HG03060 (cell line): ENCODE data around the gene NDOR1.
"Not testable (repeated sequence)": the region's sequence is repeated elsewhere in the genome, so short reads cannot be mapped to it uniquely, and the experiment has no call there.

Source experiments
- ATAC-seq: cut with Tn5 transposase; IDR thresholded peaks from one replicate; pipeline ENCODE4 v1.9.1; 2021; ENCODE audit warnings: low read depth, moderate number of reproducible peaks; ENCODE audit not compliant: unreplicated experiment

NDOR1 gene

DNA sequence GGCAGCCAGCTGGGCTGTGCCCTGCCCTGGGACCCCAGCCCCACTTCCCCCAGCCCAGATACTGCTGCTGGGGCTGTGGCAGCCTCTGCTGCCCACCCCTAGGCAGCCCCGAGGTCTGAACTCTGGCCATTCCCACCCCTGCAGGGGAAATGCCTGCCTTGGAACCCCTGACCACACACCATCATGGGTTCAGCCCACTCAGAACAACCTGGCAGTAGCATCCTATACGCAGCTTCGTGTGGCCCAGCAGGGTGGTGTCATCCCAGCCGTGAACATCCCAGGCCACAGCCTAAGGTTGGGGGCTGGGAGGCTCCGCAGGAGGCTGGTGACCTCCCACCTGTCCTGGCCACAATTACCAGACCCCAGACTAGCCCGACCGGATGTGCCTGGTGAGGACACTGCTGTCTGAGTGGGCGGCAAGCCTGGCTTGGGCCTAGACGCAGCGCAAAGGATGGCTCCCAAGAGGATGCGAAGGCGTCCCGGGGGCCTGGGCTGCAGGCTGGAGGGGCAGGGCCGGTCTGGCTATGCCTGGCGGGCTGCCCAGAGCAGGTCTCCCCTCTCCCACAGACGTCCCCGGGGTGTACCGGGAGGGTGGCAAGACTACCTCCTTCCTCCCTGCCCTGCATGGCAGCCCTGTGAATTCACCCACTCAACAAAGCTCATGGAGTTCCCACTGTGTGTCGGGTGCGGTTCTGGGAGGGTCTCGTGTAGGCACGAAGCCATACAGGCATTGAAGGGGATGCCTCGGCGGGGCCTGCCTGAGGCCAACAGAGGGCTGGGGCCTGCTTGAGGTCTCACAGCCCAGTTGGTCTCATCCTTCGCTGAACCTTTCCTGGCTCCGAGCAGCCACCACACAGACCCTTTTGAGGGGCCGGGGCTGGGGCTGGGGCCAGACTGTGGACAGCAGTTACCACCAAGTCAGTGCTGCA lies 23.7 kb downstream of the NDOR1 start:
- ATAC-seq: no peak

DNA sequence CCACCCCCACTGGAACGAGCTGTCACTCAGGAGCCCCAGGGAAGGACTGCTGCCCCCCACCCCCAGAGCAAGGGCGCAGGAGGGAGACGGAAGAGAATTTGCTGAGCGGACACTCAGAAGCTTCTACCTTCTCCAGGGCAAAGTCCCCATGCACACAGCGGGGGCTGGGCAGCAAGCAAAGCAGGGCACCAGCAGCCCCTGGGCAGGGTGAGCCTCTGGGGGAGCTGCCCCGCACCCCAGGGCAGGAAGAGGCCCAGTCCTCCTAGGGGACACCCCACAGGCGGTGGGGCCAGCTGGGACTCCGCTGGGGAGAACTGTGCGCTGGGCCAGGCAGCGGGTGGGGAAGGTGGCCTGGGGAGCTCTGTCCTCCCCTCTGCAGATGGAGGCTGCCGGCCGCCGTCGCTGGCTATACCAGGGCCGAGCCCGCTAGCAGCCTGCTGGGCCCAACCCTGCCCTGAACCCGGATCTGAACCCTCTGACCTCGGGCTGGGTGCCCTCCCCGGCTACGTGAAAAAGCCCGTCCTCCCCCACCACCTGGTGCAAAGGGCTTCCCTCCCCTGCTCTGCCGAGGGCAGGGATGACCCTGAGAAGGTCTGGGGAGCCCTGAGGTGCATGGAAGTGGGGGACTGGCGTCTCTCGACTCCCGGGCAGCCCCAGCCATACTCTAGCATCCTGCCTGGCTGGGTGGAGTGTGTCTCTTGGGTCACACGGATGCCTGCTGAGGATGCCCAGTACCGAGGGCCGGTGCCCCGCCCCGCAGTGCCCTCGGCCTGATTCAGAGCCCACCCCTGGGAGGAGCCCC lies 24.6 kb downstream of the NDOR1 start:
- ATAC-seq: no peak

DNA sequence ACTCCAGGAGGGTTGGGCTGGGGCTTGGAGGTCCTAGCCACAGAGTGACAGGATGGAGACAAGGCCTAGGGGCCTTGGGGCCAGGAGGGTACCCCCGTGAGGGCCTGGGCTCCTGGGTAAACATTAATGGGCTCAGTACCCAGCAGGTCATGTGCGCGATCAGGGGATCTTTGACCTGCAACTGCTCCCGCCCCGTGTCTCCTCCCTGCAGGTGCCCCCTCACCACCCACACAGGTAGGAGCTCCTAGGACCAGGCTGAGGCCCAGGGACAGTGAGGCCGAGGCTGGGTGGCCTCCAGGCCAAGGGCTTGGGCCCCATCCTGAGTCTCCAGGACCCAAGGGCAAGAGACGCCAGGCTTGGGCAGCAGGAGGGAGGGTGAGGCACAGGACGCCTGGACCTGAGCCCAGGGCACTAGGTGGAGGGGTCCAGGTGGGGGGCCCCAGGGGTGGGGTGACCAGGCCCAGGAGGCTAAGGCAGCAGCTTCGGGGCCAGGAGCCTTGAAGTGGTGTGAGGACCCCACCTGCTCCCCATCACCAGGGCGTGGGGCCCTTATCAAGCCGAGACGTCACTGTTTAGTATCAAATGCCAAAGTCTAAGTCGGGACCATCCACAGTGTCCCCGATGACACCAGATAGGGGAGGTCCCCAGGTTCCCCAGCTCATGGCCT lies 25.3 kb downstream of the NDOR1 start, which contains the start of gene SLC34A3:
Gene SLC34A3 (plus strand): TSS at position 197 of the 667 bp plus-strand sequence. CDS start 802 bp downstream, outside the sequence.
- ATAC-seq: no peak

DNA sequence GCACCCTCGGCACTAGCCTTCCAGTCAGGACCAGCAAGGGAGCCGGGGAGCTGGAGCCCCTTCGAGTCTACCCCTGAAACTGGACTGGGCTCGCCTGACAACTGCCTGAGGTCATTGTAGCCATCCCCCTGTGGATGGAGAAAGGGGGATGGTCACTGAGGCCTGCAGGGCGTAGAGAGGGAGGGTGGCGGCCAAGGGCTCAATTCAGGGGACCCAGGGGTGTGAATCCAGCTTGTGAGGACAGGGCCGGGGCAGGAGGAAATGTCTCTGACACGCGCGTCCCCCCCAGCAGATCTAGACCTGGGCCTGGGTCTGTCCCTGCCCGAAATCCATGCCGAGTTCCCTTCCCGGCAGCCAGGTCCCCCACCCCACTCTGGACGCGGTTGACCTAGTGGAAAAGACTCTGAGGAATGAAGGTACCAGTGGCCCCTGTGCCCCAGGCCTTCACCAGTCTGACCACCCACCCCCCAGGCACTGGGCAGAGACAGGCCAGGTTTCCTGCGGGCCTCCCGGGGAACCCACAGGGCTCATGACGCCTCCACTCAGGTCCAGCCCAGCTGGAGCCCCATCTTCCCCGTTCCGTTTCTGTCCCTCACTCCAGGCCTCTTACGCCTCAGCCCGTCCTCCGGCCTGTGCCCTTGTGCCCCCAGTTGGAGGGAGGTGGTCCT lies 26.0 kb downstream of the NDOR1 start:
- ATAC-seq: no peak

DNA sequence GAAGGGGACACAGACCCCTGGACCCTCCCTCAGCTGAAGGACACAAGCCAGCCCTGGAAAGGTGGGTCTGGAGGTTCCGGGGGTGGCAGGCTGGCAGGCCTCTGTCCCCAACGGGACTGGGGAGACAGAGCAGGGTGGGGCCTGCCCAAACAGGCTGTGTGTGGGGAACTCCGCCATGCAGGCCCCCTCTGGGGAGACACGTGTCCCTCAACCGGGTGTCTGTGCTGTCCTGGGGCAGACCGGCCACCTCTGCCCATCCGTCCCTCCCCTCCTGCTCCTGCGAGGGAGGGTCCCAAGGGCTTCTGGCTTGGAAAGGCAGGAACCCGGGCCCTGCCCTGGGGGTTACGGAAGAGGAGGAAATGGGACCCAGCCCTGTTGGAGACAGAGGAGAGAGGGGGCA lies 26.6 kb downstream of the NDOR1 start:
- ATAC-seq: no peak

DNA sequence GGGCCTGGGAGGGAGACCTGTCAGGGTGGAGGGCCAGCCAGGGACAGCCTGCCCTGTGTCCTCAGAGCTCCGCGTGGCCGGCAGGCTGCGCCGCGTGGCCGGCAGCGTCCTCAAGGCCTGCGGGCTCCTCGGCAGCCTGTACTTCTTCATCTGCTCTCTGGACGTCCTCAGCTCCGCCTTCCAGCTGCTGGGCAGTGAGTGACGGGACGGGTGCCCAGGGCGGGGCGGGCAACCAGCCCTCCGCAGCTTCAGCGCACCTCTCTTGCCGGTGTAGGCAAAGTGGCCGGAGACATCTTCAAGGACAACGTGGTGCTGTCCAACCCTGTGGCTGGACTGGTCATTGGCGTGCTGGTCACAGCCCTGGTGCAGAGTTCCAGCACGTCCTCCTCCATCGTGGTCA lies 27.0 kb downstream of the NDOR1 start:
- ATAC-seq: no peak

DNA sequence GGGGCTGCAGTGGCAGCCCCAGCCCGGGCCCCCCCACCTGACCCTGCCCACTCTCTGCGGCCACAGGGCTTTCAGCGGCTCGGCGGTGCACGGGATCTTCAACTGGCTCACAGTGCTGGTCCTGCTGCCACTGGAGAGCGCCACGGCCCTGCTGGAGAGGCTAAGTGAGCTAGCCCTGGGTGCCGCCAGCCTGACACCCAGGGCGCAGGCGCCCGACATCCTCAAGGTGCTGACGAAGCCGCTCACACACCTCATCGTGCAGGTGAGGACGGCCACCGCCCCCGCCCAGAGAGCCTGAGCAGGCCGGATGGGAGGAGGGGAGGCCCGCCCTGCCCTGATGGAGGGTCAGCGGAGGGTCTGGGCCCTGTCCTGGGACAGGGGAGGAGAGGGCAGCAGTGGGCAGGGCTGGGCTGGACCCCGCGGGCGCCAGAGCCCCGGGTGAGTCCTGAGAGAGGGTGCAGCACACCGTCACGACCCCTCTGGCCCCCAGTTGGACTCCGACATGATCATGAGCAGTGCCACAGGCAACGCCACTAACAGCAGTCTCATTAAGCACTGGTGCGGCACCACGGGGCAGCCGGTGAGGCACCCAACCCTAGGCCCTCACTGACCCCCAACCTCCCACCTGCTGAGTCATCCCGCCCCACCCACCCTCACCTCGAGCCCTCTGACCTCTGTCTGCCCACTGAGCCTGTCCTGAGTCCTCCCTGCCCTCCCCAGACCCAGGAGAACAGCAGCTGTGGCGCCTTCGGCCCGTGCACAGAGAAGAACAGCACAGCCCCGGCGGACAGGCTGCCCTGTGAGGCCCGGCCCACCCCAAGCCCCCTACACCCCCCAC lies 27.9 kb downstream of the NDOR1 start:
- ATAC-seq: no peak

DNA sequence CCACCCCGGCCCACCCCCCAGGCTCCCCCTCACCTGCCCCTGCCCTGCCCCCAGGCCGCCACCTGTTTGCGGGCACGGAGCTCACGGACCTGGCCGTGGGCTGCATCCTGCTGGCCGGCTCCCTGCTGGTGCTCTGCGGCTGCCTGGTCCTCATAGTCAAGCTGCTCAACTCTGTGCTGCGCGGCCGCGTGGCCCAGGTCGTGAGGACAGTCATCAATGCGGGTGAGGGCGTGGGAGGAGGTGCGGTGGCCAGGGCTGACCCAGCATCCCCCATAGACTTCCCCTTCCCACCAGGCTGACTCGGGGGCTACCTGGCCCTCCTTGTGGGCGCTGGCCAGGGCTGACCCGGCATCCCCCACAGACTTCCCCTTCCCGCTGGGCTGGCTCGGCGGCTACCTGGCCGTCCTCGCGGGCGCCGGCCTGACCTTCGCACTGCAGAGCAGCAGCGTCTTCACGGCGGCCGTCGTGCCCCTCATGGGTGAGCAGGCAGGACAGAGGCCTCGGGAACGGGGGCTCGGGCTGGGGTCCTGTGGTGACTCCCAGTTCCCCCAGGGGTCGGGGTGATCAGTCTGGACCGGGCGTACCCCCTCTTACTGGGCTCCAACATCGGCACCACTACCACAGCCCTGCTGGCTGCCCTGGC lies 28.7 kb downstream of the NDOR1 start:
- ATAC-seq: no peak

DNA sequence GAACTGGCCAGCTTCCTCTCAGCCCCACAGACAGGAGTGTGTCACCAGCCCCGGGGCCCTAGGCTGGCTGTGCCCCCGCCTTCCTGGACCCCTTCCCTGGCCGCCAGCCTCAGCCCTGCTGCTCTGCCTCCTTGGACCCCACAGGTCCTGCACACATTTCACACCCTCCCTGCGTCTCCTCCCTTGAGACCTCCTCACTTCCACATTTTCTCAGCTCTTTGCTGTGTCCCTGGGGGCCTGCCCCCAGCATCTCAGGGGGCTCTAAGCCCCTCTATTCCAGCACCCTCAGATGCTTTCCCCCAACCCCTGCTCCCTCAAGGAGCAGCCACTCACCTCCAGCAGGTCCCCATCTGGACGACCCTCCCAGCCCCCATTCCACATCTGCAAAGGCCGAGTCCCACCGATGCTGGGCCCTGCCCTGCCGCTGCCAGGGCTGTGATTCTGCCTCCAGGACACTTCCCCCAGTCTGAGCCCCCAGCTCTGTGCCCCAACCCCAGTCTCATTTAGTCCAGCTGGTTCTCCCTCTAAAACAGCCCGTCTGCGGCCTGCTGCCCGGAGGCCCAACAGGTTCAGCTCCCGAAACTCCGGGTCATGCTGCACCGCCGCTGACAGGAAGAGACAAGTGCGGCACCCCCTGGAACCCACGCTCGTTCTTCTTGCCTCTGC lies 29.4 kb downstream of the NDOR1 start:
- no peak for ATAC-seq

DNA sequence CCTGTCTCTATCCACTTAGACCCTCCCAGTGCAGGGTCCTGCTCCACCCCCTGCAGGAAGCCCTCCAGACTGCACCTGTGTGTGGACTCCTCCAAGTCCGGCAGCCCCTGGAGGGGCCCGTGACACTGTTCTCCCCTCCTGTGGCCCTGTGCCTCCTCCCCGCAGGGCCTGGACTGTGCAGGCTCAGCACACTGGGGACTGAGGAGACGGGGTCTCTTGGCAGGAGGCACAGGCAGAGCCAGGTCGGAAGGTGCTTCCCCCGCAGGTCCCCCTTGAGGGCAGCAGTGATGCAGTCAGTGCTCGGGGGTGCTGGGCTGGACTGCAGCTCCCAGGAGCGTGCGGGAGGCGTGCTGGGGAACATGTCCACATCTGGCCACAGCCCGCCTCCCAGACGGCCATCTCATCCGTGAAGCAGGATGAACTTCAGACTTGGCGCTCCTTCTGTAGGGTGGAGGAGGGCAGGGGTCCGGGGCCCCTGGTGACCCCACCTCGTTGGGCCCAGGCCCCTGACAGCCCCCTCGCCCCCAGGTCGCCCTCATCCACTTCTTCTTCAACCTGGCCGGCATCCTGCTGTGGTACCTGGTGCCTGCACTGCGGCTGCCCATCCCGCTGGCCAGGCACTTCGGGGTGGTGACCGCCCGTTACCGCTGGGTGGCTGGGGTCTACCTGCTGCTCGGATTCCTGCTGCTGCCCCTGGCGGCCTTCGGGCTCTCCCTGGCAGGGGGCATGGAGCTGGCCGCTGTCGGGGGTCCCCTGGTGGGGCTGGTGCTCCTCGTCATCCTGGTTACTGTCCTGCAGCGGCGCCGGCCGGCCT lies 30.1 kb downstream of the NDOR1 start:
- ATAC-seq: no peak

DNA sequence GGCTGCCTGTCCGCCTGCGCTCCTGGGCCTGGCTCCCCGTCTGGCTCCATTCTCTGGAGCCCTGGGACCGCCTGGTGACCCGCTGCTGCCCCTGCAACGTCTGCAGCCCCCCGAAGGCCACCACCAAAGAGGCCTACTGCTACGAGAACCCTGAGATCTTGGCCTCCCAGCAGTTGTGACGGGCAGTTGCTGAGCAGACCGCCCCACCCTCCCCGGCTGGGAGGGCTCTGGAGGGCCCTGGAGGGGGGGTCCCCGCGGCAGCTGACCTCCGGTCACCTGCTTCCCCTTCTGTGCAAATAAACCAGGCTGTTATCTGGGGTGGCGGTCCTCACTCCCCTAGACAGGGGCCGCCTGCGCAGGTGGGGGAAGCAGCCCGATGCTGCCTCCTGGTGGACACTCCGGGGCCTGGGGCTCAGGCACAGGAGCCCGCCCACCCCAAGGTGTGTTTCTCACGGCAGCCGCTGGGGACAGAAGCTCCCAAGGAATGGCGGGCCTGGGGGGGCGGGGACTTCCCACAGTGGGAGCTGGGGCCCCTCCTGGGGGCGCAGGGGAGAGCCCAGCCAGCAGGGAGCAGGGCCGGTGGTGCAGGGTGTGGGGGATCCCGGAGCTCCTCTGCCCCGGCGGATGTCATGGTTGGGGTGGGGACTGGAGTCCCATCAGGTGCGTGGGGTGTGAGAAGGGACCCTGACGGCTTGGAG lies 30.9 kb downstream of the NDOR1 start:
- ATAC-seq: no peak

DNA sequence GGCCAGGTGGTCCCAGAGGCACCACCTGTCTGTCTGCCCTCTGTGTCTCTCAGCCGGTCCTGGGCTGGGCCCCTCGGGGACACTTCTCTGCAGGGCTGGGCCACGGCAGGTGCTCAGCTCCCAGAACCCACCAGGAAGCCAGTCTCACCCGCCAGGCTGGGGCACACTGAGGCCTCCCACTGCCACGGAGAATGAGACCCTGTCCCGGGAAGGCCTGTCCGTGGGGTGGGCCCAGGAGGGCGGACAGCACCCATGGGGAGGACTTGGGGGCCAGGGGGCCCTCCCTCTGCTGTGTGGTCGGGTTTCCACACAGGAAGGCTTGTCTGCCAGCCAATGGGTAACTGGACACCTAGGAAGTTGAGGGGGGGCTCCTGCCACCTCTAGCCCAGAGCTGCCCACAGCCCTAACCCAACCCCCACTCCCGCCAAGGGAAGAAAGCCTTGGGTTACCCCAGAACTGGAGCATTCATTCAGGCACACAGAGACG lies 31.5 kb downstream of the NDOR1 start:
- no peak for ATAC-seq

DNA sequence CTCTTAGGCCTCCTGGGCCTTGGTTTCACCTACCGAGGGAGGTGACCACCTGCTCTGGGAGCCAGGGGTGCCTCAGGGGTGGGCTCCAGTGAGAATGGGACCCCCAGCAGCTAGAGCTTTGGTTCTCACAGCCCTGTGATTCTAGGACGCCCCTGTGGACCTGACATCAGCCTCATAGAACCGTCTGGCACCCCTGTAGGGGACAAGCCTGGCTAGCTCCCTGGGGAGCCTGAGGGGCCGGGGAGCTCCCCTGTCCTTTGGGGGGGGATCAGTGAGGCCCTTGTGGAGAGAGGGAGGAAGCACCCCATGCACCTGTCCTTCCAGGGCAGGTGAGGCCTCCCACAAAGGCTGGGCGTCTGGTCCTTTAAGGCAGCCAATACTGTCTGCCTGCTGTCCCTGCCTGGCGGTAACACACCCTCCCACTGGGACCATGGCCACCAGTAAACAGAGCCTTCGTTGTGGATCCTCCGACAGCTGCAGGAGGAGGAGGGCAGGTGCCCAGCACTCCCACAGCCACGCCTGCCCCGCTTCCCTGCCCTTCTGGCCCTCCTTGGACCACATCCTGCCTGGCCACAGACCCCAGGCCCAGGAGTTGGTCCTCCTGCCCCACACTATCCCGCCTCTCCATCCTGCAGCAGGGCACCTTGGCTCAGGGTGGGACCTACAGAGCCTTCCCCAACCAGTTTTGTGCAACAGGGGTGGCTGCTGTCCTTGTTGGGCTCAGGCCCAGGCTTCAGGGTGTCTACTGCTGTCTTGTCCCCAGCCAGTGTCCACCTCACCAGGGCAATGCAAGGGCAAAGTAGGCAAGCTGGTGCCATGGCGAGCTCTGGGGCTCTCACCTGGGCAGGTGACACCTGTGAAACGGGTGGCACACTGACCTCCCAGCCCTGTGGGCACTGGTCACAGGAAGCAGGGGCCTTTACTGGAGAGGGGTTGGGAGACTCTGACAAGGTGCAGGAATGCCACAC lies 32.5 kb downstream of the NDOR1 start:
- ATAC-seq: no peak

DNA sequence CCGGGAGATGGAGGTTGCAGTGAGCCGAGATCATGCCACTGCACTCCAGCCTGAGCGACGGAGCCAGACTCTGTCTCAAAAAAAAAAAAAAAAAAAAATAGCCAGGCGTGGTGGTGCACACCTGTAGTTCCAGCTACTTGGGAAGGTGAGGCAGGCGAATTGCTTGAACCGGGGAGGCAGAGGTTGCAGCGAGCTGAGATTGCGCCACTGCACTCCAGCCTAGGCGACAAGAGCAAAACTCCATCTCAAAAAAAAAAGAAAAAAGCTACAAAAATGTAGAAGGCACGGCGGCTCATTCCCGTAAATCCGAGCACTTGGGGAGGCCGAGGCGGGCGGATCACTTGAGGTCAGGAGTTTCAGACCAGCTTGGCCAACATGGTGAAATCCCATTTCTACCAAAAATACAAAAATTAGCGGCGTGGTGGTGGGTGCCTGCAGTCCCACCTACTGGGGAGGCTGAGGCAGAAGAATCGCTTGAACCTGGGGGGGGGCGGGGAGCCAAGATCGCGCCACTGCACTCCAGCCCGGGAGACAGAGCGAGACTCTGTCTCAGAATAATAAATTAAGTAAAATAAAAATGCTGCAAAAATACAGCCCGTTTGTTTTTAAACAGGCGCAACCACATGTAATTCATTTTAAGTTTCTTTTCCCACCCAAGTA lies 34.2 kb downstream of the NDOR1 start:
- ATAC-seq: not testable (repeated sequence)

DNA sequence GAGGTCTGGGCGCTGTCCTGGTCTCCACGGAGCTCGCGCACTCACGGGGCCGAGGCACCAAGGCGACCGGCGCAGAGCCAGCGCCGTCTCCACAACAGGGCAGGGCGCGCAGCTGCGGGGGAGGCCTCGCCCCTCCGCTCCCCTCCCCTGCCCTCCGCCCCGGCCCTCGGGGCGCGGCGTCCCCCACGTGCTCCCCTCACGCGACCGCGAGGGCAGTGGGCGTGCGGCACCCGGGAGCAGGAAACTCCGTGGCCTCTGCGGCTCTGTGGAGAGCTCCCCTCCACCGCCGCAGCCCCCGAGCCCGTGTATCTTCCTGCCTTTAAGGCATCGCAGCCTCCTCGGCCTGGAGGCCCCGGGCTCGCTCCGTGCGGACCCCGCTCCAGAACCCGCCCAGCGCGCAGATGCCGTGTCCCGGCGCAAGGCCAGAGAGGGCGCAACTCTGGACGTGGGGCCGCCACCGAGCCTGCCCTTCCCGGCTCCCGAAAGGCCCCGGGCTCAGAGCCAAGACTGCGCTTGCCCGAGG lies 34.9 kb downstream of the NDOR1 start:
- peak; percentile 1 for ATAC-seq
